ENCODE results near the gene LEMD2.

LEMD2 gene

DNA sequence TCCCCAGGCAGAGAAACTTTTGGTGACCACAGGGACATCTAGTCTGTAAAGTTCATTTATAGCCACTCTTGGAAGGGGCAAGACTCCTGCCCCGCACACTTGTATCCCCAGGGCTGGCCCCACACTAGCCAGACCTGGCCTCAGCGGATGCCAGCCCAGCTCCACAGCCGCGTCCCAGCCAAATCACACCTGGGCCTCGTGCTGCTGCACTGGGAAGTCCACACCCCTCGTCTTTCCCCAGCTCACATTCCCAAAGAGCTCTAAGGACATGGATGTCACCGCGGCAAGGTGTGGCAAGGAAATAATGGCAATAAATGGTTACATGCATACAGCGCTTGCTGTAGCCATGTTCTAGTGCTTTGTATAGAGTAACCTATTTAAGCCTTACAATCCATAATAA, 50.8 kb downstream of the LEMD2 start:
- no peak for DNase-seq (ENCODE audit: low read depth)

- DNase-seq (ENCODE audit: low read depth): no peak
Observed at GRCh38 chr6:33737267-33738026, 51.5 kb downstream of the LEMD2 start.

DNA sequence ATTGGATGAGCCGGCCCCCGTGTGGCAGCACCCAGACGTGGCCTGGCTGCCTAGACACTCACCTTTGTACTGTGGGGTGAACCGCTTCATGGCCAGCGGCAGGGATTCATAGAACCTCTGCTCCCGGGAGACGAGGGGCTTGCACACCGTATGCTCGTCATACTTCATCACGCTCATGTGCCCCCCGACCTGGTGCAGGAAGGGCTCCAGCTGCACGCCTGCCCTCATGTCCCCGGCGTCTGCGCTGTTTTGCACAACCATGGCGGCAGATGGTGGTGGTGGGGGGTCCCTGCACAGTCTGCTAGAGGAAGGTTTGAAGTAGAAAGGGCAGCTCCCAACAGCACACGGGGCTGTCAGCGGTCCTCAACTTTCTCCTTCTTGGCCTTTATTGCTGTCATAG, 53.7 kb downstream of the LEMD2 start:
- DNase-seq (ENCODE audit: low read depth): no peak

- no peak for DNase-seq (ENCODE audit: low read depth)
Observed at GRCh38 chr6:33733709-33734007, 55.3 kb downstream of the LEMD2 start.

DNA sequence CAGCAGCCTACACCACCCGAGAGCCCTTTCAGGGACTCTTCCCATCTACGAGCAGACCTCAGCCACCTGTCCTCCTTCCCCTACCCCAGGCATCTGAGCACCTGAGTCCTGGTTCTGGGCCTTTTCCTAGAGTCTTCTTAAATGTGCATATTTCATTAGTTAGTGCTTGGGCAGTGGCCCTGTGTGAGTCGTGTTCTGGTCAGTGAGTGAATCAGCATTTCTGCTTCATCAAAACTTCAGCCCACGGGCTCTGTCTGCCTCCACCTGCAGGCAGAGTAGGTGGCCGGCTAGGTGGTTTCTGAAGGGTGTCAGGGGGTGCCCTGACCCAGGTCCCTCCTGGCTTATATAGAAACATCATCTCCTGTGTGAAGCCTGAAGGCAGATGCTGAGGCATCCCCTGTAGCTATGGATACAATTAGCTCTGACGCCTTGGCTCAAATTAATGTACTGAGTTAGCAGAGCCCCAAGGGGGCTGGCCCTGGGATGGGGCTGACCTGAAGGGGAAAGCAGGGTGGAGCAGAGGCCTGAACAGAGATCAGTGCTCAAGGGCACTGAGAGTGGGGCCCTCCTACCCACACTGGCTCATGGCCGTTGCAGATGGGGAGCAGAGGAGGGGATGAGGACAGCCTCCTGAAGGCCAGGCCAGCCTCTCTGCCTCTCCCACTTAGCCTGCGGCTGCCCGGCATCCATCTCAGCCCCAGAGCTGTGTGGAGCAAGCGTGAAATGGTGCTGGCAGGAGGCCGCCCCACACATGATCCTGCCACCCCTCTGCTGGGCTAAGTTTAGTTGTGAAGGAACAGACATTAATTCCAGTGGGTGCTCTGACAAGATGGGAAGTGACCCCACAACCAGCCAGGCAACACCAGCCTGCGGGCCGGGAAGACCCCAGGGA, 55.9 kb downstream of the LEMD2 start:
- DNase-seq (ENCODE audit: low read depth): no peak

DNA sequence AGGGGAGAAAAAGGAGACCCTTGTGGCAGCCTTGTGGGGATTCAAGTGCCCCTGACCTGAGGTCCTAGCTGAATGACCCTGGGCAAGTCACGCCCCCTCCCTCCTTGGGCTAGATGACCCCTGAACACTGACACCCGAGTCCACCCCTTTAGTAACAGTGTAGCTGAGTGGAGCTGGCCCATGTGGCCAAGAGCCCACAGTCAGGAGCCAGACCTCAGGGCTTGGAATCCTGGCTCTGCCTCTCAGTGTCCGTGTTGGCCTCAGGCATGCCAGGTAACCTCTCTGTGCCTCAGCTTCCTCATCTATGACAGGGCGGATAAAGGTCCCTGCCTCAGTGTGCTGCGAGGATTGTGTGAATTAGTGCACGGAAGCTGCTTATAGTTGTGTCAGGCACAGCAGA, 56.5 kb downstream of the LEMD2 start:
- no peak for DNase-seq (ENCODE audit: low read depth)

GRCh38 chr6:33731751-33732282, 57.1 kb downstream of the LEMD2 start:
- DNase-seq (ENCODE audit: low read depth): no peak

- no peak for DNase-seq (ENCODE audit: low read depth)
Observed at GRCh38 chr6:33731035-33731434, 57.9 kb downstream of the LEMD2 start.

DNA sequence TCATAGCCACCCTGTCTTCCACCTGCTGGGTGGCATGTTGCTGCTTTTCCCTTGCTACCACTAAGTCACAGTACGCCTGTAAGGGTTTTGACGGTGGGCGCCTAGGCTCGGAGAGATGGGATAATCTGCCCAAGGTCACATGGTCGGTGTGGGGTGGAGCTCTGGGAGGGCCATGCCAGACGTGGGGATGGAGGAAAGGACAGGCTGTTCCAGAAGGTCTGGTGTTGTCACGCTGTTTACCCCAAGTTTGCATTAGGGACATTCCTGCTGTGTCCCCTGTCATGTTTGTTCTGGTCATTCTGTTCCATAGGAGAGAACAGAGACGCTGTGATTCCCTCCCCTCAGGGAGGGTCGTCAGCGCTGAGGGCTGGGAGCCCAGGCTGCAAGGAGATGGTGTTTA, 58.3 kb downstream of the LEMD2 start:
- DNase-seq (ENCODE audit: low read depth): no peak

DNA sequence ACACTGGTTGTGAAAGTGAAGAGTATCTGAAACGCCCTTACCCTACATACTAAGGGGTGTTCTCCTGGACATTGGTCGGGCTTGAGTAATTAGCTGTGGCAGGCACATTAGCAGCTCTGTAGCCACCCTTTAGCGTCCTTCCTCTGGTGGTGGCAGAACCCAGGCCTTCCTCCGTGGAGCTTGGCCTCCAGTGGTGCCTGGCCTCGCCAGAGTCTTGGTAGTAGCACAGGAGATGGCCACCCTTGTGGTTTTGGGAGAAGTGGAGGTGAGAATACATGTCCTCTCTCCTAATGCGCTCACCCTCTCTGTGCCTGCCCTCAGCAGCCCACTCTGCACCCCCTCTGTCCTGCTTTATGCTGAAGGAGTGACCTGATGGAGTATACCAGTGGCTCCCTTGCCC, 59.9 kb downstream of the LEMD2 start:
- DNase-seq (ENCODE audit: low read depth): no peak

DNA sequence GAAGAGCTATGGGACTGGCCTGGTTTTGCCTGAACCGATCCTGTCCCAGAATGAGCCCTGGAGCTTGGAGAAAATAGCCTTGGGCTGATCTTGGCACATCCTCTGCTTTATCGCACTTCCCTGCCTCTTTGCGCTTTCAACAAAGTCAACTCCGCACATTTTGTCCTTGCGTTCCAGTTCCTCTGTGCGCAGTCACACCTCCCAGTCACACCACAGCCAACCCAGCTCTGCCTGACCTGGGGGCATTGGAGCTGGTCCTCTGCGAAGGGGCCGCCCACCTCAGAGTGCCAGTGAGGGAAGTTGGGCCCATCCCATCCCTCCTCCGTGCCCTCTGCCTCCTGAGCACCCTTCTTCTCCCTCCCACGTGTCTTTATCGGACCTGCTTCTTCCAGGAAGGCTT, 60.5 kb downstream of the LEMD2 start:
- DNase-seq (ENCODE audit: low read depth): no peak

GRCh38 chr6:33727932-33728331, 61.0 kb downstream of the LEMD2 start:
- no peak for DNase-seq (ENCODE audit: low read depth)

- no peak for DNase-seq (ENCODE audit: low read depth)
Observed at GRCh38 chr6:33727126-33727525, 61.8 kb downstream of the LEMD2 start.

- DNase-seq (ENCODE audit: low read depth): no peak
Observed at GRCh38 chr6:33726696-33727095, 62.2 kb downstream of the LEMD2 start.

DNA sequence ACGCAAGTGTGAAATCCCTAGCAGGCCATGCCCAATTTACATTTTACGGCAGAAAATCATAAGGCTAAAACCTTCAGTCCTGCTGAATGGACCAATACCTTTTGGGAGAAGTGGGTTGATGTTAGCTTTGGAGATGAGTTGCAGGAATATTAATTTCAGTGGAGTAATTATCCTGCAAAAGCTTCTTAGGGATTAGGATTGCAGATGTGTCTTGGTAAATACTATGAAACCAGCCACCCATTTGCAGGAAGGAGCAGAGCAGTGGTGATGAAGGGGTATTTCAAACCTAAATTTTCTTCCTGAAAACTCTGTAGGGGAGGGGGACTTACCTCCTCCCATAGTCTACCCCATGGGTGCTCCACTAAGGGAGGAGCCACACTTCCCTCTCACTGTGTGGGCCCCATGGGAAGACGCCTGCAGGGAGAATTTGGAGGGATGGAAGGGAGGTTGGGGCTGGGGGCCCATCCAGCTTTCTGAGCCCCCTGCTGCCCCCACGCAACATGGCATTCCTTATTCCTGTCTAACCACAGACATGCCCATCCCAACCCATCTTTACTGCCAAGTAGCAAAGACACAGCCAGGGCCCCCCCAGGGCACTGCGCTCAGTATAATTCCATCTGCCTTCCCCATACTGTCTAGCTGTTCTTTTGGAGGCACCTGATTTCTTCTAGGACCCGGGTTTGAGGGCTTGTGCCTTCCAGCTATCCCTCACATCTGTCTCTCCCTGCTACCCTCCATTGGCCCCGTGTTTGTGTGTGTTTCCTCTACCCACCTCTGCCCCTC, 62.8 kb downstream of the LEMD2 start:
- no peak for DNase-seq (ENCODE audit: low read depth)

GRCh38 chr6:33725222-33725621, 63.7 kb downstream of the LEMD2 start:
- no peak for DNase-seq (ENCODE audit: low read depth)

DNA sequence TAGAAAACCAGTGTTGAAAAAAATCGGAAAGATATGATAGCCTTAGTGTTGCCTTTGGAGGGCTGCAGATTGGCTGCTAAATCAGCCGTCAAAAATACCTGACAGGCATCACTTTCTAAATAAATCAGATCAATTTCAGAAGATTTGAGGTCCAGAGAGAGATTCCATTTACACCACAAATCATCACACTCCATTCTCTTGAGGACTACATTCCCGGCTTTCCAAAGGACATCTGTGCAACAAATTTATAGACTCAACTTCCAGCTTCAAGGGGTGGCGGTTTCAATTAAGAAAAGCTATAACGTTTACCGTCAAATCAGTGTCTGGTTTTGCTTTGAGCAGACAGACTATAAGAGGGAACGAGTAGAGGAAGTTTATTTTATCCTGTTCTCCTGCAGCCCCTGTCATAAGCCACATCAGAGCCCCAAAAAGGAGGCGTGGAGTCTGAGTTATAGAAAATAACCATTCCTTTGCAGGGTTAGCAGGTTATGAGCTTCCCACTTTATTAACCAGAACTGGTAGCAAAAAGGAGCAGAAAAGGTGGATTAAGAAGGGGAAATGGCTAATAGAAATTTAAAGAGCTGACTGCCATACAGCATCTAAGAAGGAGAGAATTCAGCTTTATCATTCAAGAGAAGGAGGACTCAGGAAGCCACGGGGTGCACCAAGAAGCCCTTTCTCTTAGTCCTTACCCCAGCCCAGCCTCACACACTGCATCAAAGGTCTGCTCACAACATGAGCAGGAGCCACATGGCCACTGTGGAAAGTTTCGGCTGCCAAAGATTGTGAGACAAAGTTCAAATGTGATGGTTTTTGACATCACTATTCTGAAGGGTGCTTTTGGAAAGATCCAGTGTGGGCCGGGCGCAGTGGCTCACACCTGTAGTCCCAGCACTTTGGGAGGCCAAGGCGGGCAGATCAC, 64.6 kb downstream of the LEMD2 start:
- no peak for DNase-seq (ENCODE audit: low read depth)

- DNase-seq (ENCODE audit: low read depth): no peak
Observed at GRCh38 chr6:33723371-33724085, 65.4 kb downstream of the LEMD2 start.

DNA sequence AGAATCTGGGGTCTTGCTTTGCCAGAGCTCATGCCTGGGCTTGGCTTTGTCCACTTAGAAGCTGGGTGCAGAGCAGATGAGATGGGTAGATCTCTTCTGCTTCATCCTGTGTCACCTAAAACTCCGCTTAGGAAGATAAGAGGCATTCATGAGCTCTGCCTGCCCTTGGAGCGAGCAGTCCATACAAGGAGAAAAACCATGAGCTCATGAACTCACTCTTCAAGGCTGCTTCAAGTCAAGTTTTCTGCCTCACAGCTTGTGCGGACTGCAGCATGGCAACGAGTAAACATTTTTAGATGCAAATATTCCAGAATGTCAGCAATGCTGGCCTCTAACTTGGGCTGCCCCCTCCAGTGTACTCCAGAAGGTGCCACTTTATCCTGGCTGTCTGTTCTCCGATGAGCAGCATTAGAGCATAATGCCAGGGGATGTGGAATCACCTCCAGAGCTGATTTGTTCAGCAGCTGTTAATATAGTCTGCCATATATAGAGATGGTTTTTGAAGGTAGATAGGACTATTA, 66.8 kb downstream of the LEMD2 start:
- DNase-seq (ENCODE audit: low read depth): no peak

- DNase-seq (ENCODE audit: low read depth): no peak
Observed at GRCh38 chr6:33721508-33721907, 67.4 kb downstream of the LEMD2 start.
